Pancreas (tissue), 10 donors: ENCODE data around the gene UNC5B. TPM values are rescaled to one million over a fixed set of nuclear protein-coding genes. Genes with fewer than 3 reads are reported as not detected.

Experiments used
- ATAC-seq, 4 donors: fragments of 200-7000 bp; cut with Tn5 transposase; one replicate each; pipeline versions ENCODE4 v1.8.0 to v1.9.1; 2020; ENCODE audit warnings: mild to moderate bottlenecking in 4 of 4, moderate library complexity in 4 of 4
- DNase-seq, 6 donors: peaks; one replicate each; pipeline ENCODE4 v3.0.0-alpha.2; 2020
- FAIRE-seq: peaks from 2 replicates; lab custom pipeline; 2012; peaks lifted over from hg19 to GRCh38; lab: Jason Lieb, UNC
- H3K27ac ChIP-seq, 4 donors: fragments of 200-600 bp; sonication (generic); 1 replicate in 3 of 4; 2 replicates in 1 of 4; pipeline versions ENCODE4 v1.5.0 to v1.8.0; 2020
- H3K27me3 ChIP-seq, 4 donors: fragments of 200-600 bp; one replicate each; pipeline ENCODE4 v1.8.0; 2021
- H3K36me3 ChIP-seq, 3 donors: fragments of 200-600 bp; sonication (generic) in 1 of 3; one replicate each; pipeline versions ENCODE4 v1.5.0 to v1.8.0; 2020 to 2021
- H3K4me1 ChIP-seq, 3 donors: fragments of 200-600 bp; one replicate each; pipeline ENCODE4 v1.8.0; 2021
- H3K4me3 ChIP-seq, 4 donors: fragments of 200-600 bp; sonication (generic) in 2 of 4; one replicate each; pipeline versions ENCODE4 v1.5.0 to v1.8.0; 2020 to 2021
- H3K9me3 ChIP-seq, 4 donors: fragments of 200-600 bp; one replicate each; pipeline ENCODE4 v1.8.0; 2021
- WGBS, 2 donors: extraction: QIAGEN DNeasy Blood & Tissue Kit; methylation state at CpG; one replicate each; pipeline ENCODE4 v1.1.7; 2013; 5-methylcytosine and 5-hydroxymethylcytosine counted together
- intact Hi-C, 3 donors: fragments of 100-400 bp; cut with DNase I; formaldehyde crosslinking; loops; one replicate each; pipeline versions ENCODE4 v1.11.1 to v1.14.2; 2022
- polyA plus RNA-seq, 2 donors: library from polyadenylated mRNA; stranded (reverse); fragments of 200-250 nt; gene quantifications; one replicate each; pipeline ENCODE4 v1.2.3, GENCODE V29; 2013
- total RNA-seq, 6 donors: library from RNA; stranded (reverse); fragmentation: NEBNext Ultra II Directional in 4 of 6; extraction: Animal tissue kit (Norgen Biotek cat#: 25700) in 4 of 6; gene quantifications; one replicate each; pipeline versions ENCODE4 v1.2.1 to v1.2.4, GENCODE V29; 2021 to 2023
- TF ChIP-seq, protein P1 (sequence below), 4 donors: fragments of 200-600 bp; sonication (generic) in 3 of 4; IDR thresholded peaks; one replicate each; pipeline versions ENCODE4 v1.5.0 to v1.8.0; 2021; ENCODE audit warnings: antibody characterized with exemption in 4 of 4
- donor health status: healthy with polysubstance abuse.
- donor health status: DM: no; HTN: no; CAD: no; lungs with moderate emphysema.
- donor health status: DM: no; HTN: no; CAD: no.
- donor health status: control.
- donor health status: control.
- donor health status: Bipolar disorder and iron deficiency.
- donor health status: DM: yes; HTN: yes; CAD: no.
- donor health status: DM: no; HTN: no; CAD: no.
- donor health status: DM: no; HTN: no; CAD: no.
- donor health status: DM: yes; HTN: yes; CAD: no.

The UNC5B gene
- total and polyA plus RNA-seq, 8 donors: 2.4 to 7.7 (median 4.2) TPM

- no peak for ATAC-seq
- TF ChIP-seq, protein P1, sequence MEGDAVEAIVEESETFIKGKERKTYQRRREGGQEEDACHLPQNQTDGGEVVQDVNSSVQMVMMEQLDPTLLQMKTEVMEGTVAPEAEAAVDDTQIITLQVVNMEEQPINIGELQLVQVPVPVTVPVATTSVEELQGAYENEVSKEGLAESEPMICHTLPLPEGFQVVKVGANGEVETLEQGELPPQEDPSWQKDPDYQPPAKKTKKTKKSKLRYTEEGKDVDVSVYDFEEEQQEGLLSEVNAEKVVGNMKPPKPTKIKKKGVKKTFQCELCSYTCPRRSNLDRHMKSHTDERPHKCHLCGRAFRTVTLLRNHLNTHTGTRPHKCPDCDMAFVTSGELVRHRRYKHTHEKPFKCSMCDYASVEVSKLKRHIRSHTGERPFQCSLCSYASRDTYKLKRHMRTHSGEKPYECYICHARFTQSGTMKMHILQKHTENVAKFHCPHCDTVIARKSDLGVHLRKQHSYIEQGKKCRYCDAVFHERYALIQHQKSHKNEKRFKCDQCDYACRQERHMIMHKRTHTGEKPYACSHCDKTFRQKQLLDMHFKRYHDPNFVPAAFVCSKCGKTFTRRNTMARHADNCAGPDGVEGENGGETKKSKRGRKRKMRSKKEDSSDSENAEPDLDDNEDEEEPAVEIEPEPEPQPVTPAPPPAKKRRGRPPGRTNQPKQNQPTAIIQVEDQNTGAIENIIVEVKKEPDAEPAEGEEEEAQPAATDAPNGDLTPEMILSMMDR (IDR thresholded peaks at IDR 0.05): no peak
- Histone ChIP-seq H3K4me3 (no peak overlapping the region), H3K9me3 (no peaks in the 10 kb centered on the region), H3K36me3 (no peaks in the 10 kb centered on the region), H3K4me1 (no peaks in the 10 kb centered on the region), H3K27me3 (no peaks in the 10 kb centered on the region), H3K27ac (no peak overlapping the region)
- intact Hi-C loops: no loop called here
- 95 to 96% methylated on average over 13 of the region's 13 CpGs for WGBS, 2 donors
- peak in 1 of 6 donors; percentile 26 for DNase-seq
- FAIRE-seq: no peak
These were observed 124.9 kb downstream of the UNC5B start for GRCh38 chr10:71337219-71337701.

GRCh38 chr10:71338728-71339495 lies 126.5 kb downstream of the UNC5B start:
- H3K27ac ChIP-seq: no peak overlapping the region
- ATAC-seq (no peak), FAIRE-seq (no peak), DNase-seq (no peak)
- H3K4me3 ChIP-seq: no peak overlapping the region
- intact Hi-C loops: no loop called here
- TF ChIP-seq, protein P1 (IDR thresholded peaks at IDR 0.05): no peak
- WGBS, 2 donors: 86 to 88% methylated on average over 13 of the region's 13 CpGs
- no peaks in the 10 kb centered on the region for H3K27me3 ChIP-seq
- no peaks in the 10 kb centered on the region for H3K4me1 ChIP-seq
- H3K9me3 ChIP-seq: no peaks in the 10 kb centered on the region
- H3K36me3 ChIP-seq: no peaks in the 10 kb centered on the region

GRCh38 chr10:71339796-71340589 lies 127.6 kb downstream of the UNC5B start:
- Histone ChIP-seq H3K9me3 (no peaks in the 10 kb centered on the region), H3K36me3 (no peaks in the 10 kb centered on the region), H3K4me3 (no peak overlapping the region), H3K27ac (no peak overlapping the region), H3K27me3 (no peaks in the 10 kb centered on the region), H3K4me1 (no peaks in the 10 kb centered on the region)
- DNase-seq (no peak), FAIRE-seq (no peak), ATAC-seq (peak in 3 of 4 donors; percentile 23 to 46 (median 32))
- TF ChIP-seq, protein P1 (IDR thresholded peaks at IDR 0.05): no peak
- 88 to 91% methylated on average over 10 of the region's 10 CpGs for WGBS, 2 donors
- intact Hi-C loops: no loop called here

DNA sequence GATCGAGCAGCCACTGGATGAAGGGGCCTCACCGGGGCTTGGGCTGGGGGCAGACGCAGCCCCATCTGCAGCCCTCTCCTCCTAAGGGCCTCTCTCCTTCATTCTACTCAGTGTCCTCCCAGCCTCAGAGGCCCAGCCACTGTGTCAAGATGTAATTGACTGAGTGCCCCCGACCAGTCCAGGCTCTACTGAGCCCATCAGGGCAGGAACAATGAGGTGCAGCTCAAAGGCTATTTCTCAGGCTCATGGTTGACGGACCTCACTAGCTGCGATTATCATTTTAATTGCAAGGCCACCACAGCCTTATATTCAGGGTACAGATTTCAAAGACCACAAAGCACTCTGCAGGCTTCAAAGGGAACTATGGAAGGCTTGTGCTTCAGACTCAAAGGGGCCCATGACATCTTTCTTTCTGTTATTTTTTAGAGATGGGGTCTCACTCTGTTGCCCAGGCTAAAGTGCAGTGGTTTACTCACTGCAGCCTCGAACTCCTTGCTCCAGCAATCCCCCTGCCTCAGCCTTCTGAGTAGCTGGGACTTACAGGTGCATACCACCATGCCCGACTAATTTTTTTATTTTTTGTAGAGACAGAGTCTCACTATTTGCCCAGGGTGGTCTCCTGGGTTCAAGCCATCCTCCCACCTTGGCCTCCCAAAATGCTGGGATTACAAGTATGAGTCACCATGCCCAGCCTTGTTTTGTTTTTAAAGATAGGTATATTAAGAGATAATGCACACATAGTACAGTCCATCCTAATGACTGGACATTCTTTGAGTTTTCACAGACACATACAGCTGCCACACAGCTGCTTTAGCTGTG lies 130.4 kb downstream of the UNC5B start:
- TF ChIP-seq, protein P1 (IDR thresholded peaks at IDR 0.05): no peak
- H3K27me3 ChIP-seq: no peaks in the 10 kb centered on the region
- no peaks in the 10 kb centered on the region for H3K4me1 ChIP-seq
- no peak for ATAC-seq
- H3K27ac ChIP-seq: no peak overlapping the region
- no peaks in the 10 kb centered on the region for H3K36me3 ChIP-seq
- 90 to 95% methylated on average over 8 of the region's 8 CpGs for WGBS, 2 donors
- H3K4me3 ChIP-seq: no peak overlapping the region
- FAIRE-seq: no peak
- H3K9me3 ChIP-seq: no peaks in the 10 kb centered on the region
- DNase-seq: no peak
- intact Hi-C loops: no loop called here
